Stimulated activated CD4-positive, alpha-beta T cell treated with anti-CD3 and anti-CD28 coated beads, Interleukin-4, amount 100 ng/mL, for 4 hours (primary cell): ENCODE data around the gene ASB13.

Experiments used
- DNase-seq, 2 experiments: peaks; one replicate each; pipeline ENCODE4 v3.0.0-alpha.2; 2020

ASB13 gene

GRCh38 chr10:5668429-5668828, 2.0 kb upstream of the ASB13 start:
- DNase-seq: no peak

- DNase-seq: no peak
Measured at GRCh38 chr10:5666841-5667630, 641 bp upstream of the ASB13 start.

- DNase-seq: no peak
Measured at GRCh38 chr10:5665373-5666007, 905 bp downstream of the ASB13 start.

GRCh38 chr10:5663692-5664427, 2.5 kb downstream of the ASB13 start:
- no peak for DNase-seq

GRCh38 chr10:5662708-5663579, 3.5 kb downstream of the ASB13 start:
- DNase-seq: no peak

GRCh38 chr10:5661043-5661442, 5.4 kb downstream of the ASB13 start:
- no peak for DNase-seq

GRCh38 chr10:5659702-5660528, 6.5 kb downstream of the ASB13 start:
- DNase-seq: no peak

GRCh38 chr10:5658871-5659618, 7.3 kb downstream of the ASB13 start:
- DNase-seq: no peak

GRCh38 chr10:5656737-5657579, 9.4 kb downstream of the ASB13 start:
- no peak for DNase-seq

GRCh38 chr10:5655121-5655520, 11.3 kb downstream of the ASB13 start:
- DNase-seq: no peak

- DNase-seq: no peak
Measured at GRCh38 chr10:5654218-5654755, 12.1 kb downstream of the ASB13 start.

- DNase-seq: no peak
Measured at GRCh38 chr10:5652746-5653145, 13.6 kb downstream of the ASB13 start.

- DNase-seq: no peak
Measured at GRCh38 chr10:5651388-5651764, 15.0 kb downstream of the ASB13 start.

- no peak for DNase-seq
Measured at GRCh38 chr10:5650664-5651387, 15.6 kb downstream of the ASB13 start.

- no peak for DNase-seq
Measured at GRCh38 chr10:5649746-5650145, 16.6 kb downstream of the ASB13 start.

GRCh38 chr10:5648494-5649457, 17.6 kb downstream of the ASB13 start:
- peak in 1 of 2 experiments; percentile 4 for DNase-seq

GRCh38 chr10:5647507-5648240, 18.7 kb downstream of the ASB13 start:
- DNase-seq: no peak
